RWPE2 (cell line): Measurements from ENCODE around the gene KIF26B.
"Not testable (repeated sequence)": the region's sequence is repeated elsewhere in the genome, so short reads cannot be mapped to it uniquely, and the experiment has no call there.

Source experiments
- ATAC-seq: fragments of 200-7000 bp; cut with Tn5 transposase; 3 replicates; pipeline ENCODE4 v1.9.1; 2021; ENCODE audit warnings: low read depth
- DNase-seq: peaks from one replicate; pipeline ENCODE4 v3.0.0-alpha.2; 2020; ENCODE audit warnings: low spot score
- H3K27ac ChIP-seq: fragments of 450-650 bp; 2 replicates; pipeline ENCODE4 v1.5.1; 2017; ENCODE audit warnings: mild to moderate bottlenecking; ENCODE audit not compliant: poor library complexity, severe bottlenecking
- H3K27me3 ChIP-seq: fragments of 250-450 bp; sonication (Bioruptor Pico); 2 replicates; pipeline ENCODE4 v1.5.1; 2021; ENCODE audit warnings: mild to moderate bottlenecking, moderate library complexity; ENCODE audit not compliant: insufficient read depth, poor library complexity, severe bottlenecking
- H3K36me3 ChIP-seq: fragments of 250-450 bp; sonication (Bioruptor Pico); 2 replicates; pipeline ENCODE4 v1.5.1; 2020; ENCODE audit warnings: low read depth, mild to moderate bottlenecking, moderate library complexity
- H3K4me1 ChIP-seq: fragments of 250-450 bp; sonication (Bioruptor Pico); 2 replicates; pipeline ENCODE4 v1.5.1; 2021; ENCODE audit warnings: mild to moderate bottlenecking, moderate library complexity; ENCODE audit not compliant: insufficient read depth, poor library complexity, severe bottlenecking
- H3K4me3 ChIP-seq: fragments of 250-450 bp; sonication (Bioruptor Pico); 2 replicates; pipeline ENCODE4 v1.5.1; 2021; ENCODE audit warnings: mild to moderate bottlenecking, moderate library complexity; ENCODE audit not compliant: severe bottlenecking
- H3K9me3 ChIP-seq: fragments of 250-450 bp; sonication (Bioruptor Pico); 2 replicates; pipeline ENCODE4 v1.5.1; 2021; ENCODE audit warnings: mild to moderate bottlenecking, moderate library complexity; ENCODE audit not compliant: severe bottlenecking
- CTCF ChIP-seq: fragments of 450-650 bp; IDR thresholded peaks from one replicate; pipeline ENCODE4 v1.5.1; 2017; ENCODE audit warnings: mild to moderate bottlenecking, moderate library complexity; ENCODE audit not compliant: poor library complexity, severe bottlenecking

The KIF26B gene

GRCh38 chr1:245124644-245125043 lies 30.1 kb upstream of the KIF26B start:
- DNase-seq: no peak
- H3K4me1 ChIP-seq: no peaks in the 10 kb centered on the region
- no peak overlapping the region for H3K4me3 ChIP-seq
- no peaks in the 10 kb centered on the region for H3K27me3 ChIP-seq
- no peaks in the 10 kb centered on the region for H3K9me3 ChIP-seq
- no peak for TF ChIP-seq CTCF
- H3K27ac ChIP-seq: no peak overlapping the region
- no peaks in the 10 kb centered on the region for H3K36me3 ChIP-seq
- no peak for ATAC-seq

- no peaks in the 10 kb centered on the region for H3K4me1 ChIP-seq
- H3K9me3 ChIP-seq: no peaks in the 10 kb centered on the region
- no peak overlapping the region for H3K4me3 ChIP-seq
- ATAC-seq: no peak
- H3K36me3 ChIP-seq: no peaks in the 10 kb centered on the region
- no peak for DNase-seq
- H3K27me3 ChIP-seq: no peaks in the 10 kb centered on the region
- TF ChIP-seq CTCF: no peak
- H3K27ac ChIP-seq: no peak overlapping the region
Observed at GRCh38 chr1:245126530-245126929, 28.3 kb upstream of the KIF26B start.

GRCh38 chr1:245128381-245129101 lies 26.2 kb upstream of the KIF26B start:
- H3K9me3 ChIP-seq: no peaks in the 10 kb centered on the region
- TF ChIP-seq CTCF: no peak
- H3K4me1 ChIP-seq: no peaks in the 10 kb centered on the region
- H3K4me3 ChIP-seq: no peak overlapping the region
- H3K27ac ChIP-seq: no peak overlapping the region
- ATAC-seq: no peak
- no peak for DNase-seq
- no peaks in the 10 kb centered on the region for H3K27me3 ChIP-seq
- H3K36me3 ChIP-seq: no peaks in the 10 kb centered on the region

GRCh38 chr1:245129319-245130240 lies 25.2 kb upstream of the KIF26B start:
- Histone ChIP-seq H3K27me3 (no peaks in the 10 kb centered on the region), H3K36me3 (no peaks in the 10 kb centered on the region), H3K4me3 (no peak overlapping the region), H3K27ac (no peak overlapping the region), H3K4me1 (no peaks in the 10 kb centered on the region), H3K9me3 (no peaks in the 10 kb centered on the region)
- no peak for TF ChIP-seq CTCF
- DNase-seq (no peak), ATAC-seq (no peak)

GRCh38 chr1:245130281-245131025 lies 24.3 kb upstream of the KIF26B start:
- H3K4me3 ChIP-seq, H3K4me1 ChIP-seq, ATAC-seq, H3K27me3 ChIP-seq, DNase-seq, H3K27ac ChIP-seq, H3K36me3 ChIP-seq, H3K9me3 ChIP-seq: not testable (repeated sequence)
